IMR-90 (cell line): ENCODE data around the gene RFXANK. TPM values are rescaled to one million over a fixed set of nuclear protein-coding genes. Genes with fewer than 3 reads are reported as not detected.

Experiments used
- ATAC-seq: fragments of 200-7000 bp; cut with Tn5 transposase; 2 replicates; pipeline ENCODE4 v1.9.1; 2020; ENCODE audit warnings: low read depth, mild to moderate bottlenecking, moderate library complexity
- BruUV-seq: library from RNA; stranded (reverse); fragments of 400-500 nt; replicated peaks from 2 replicates; lab custom pipeline; 2021; lab: Mats Ljungman, UMichigan
- CTCF ChIA-PET: fragments of 300-600 bp; formaldehyde crosslinking; extraction: SDS; loops from one replicate; lab custom pipeline; 2021; ENCODE audit warnings: antibody characterized with exemption; lab: Yijun Ruan, JAX
- POLR2A ChIA-PET: fragments of 300-600 bp; sonication (Branson Sonifier 250); formaldehyde crosslinking; loops from one replicate; lab custom pipeline; 2022; ENCODE audit warnings: antibody characterized with exemption; ENCODE audit not compliant: unreplicated experiment; lab: Charles Lee
- DNase-seq: peaks from one replicate; pipeline ENCODE4 v3.0.0; 2013
- H2AFZ ChIP-seq: replicated peaks from 2 replicates; pipeline ENCODE3; 2013; ENCODE audit warnings: low read length, mild to moderate bottlenecking; ENCODE audit not compliant: poor library complexity
- H2AK5ac ChIP-seq: 2 replicates; pipeline ENCODE4 v1.6.1; 2013; ENCODE audit warnings: low read depth, low read length, inconsistent platforms
- H2AK9ac ChIP-seq: replicated peaks from 2 replicates; pipeline ENCODE3; 2013; ENCODE audit warnings: mild to moderate bottlenecking, low read depth, low read length, moderate library complexity; ENCODE audit not compliant: poor library complexity
- H2BK120ac ChIP-seq: 2 replicates; pipeline ENCODE4 v1.6.1; 2013; ENCODE audit warnings: low read depth, low read length, inconsistent platforms
- H2BK15ac ChIP-seq: 3 replicates; pipeline ENCODE4 v1.6.1; 2013; ENCODE audit warnings: low read depth, low read length, inconsistent platforms
- H2BK20ac ChIP-seq: 2 replicates; pipeline ENCODE4 v1.6.1; 2013; ENCODE audit warnings: low read depth, mild to moderate bottlenecking, inconsistent platforms, low read length, moderate library complexity
- H2BK5ac ChIP-seq: 2 replicates; pipeline ENCODE4 v1.6.1; 2013; ENCODE audit warnings: mild to moderate bottlenecking, low read depth, low read length, inconsistent platforms; ENCODE audit not compliant: poor library complexity, severe bottlenecking
- H3K14ac ChIP-seq: replicated peaks from 2 replicates; pipeline ENCODE4 v1.6.1; 2013; ENCODE audit warnings: low read depth, low read length, inconsistent platforms
- H3K18ac ChIP-seq: 2 replicates; pipeline ENCODE4 v1.6.1; 2013; ENCODE audit warnings: low read depth, low read length, control low read depth
- H3K23ac ChIP-seq: 2 replicates; pipeline ENCODE4 v1.6.1; 2013; ENCODE audit warnings: low read depth, low read length, inconsistent platforms
- H3K27ac ChIP-seq: 2 replicates; pipeline ENCODE4 v1.5.1; 2013; ENCODE audit warnings: mild to moderate bottlenecking, control low read depth, low read length; ENCODE audit not compliant: insufficient read depth
- H3K27me3 ChIP-seq: 2 replicates; pipeline ENCODE4 v1.6.1; 2013; ENCODE audit warnings: low read length; ENCODE audit not compliant: control insufficient read depth, insufficient read depth
- H3K36me3 ChIP-seq: 2 replicates; pipeline ENCODE4 v1.6.1; 2013; ENCODE audit warnings: low read length, mixed read lengths; ENCODE audit not compliant: control insufficient read depth, insufficient read depth
- H3K4ac ChIP-seq: 2 replicates; pipeline ENCODE4 v1.6.1; 2013; ENCODE audit warnings: low read depth, low read length, inconsistent platforms
- H3K4me1 ChIP-seq: 2 replicates; pipeline ENCODE4 v1.6.1; 2013; ENCODE audit warnings: low read length, mixed read lengths; ENCODE audit not compliant: control insufficient read depth, insufficient read depth
- H3K4me2 ChIP-seq: 2 replicates; pipeline ENCODE4 v1.6.1; 2013; ENCODE audit warnings: low read depth, mild to moderate bottlenecking, control low read depth, low read length, moderate library complexity
- H3K4me3 ChIP-seq: 2 replicates; pipeline ENCODE4 v1.5.1; 2013; ENCODE audit warnings: low read depth, mild to moderate bottlenecking, control low read depth, low read length, moderate library complexity; ENCODE audit not compliant: insufficient read depth
- H3K56ac ChIP-seq: 2 replicates; pipeline ENCODE4 v1.6.1; 2013; ENCODE audit warnings: low read length, inconsistent platforms; ENCODE audit not compliant: insufficient read depth; ENCODE audit errors: extremely low read depth
- H3K79me1 ChIP-seq, 2 experiments: 2 replicates each; pipeline ENCODE4 v1.6.1; 2013; ENCODE audit warnings: low read length in 2 of 2, inconsistent platforms in 1 of 2, low read depth in 1 of 2
- H3K9ac ChIP-seq: 2 replicates; pipeline ENCODE4 v1.6.1; 2013; ENCODE audit warnings: low read depth, low read length, control low read depth
- H3K9me1 ChIP-seq: 2 replicates; pipeline ENCODE4 v1.6.1; 2013; ENCODE audit warnings: low read length, inconsistent platforms; ENCODE audit not compliant: insufficient read depth
- H3K9me3 ChIP-seq: 2 replicates; pipeline ENCODE4 v1.6.1; 2013; ENCODE audit warnings: low read length; ENCODE audit not compliant: control insufficient read depth, insufficient read depth
- H4K20me1 ChIP-seq: 2 replicates; pipeline ENCODE4 v1.6.1; 2013; ENCODE audit warnings: low read length, inconsistent platforms; ENCODE audit not compliant: insufficient read depth
- H4K5ac ChIP-seq: 2 replicates; pipeline ENCODE4 v1.6.1; 2013; ENCODE audit warnings: mild to moderate bottlenecking, low read depth, low read length, control low read depth
- H4K8ac ChIP-seq, 2 experiments: 2 replicates each; pipeline ENCODE4 v1.6.1; 2013; ENCODE audit warnings: low read depth in 2 of 2, low read length in 2 of 2, control low read depth in 1 of 2, inconsistent platforms in 1 of 2
- H4K91ac ChIP-seq: 2 replicates; pipeline ENCODE4 v1.6.1; 2013; ENCODE audit warnings: low read depth, low read length, inconsistent platforms; ENCODE audit not compliant: insufficient read depth
- BHLHE40 ChIP-seq: fragments of 150-350 bp; IDR thresholded peaks from 2 replicates; pipeline ENCODE4 v1.6.1; 2016; ENCODE audit warnings: mild to moderate bottlenecking, low read depth, low read length
- CEBPB ChIP-seq: IDR thresholded peaks from 2 replicates; pipeline ENCODE4 v1.6.1; 2012; ENCODE audit warnings: low read depth, low read length, improper control_type of control experiment
- CHD1 ChIP-seq: IDR thresholded peaks from 2 replicates; pipeline ENCODE4 v1.6.1; 2012; ENCODE audit warnings: low read depth, low read length, improper control_type of control experiment
- MXI1 ChIP-seq: IDR thresholded peaks from 2 replicates; pipeline ENCODE4 v1.6.1; 2012; ENCODE audit warnings: low read depth, mild to moderate bottlenecking, low read length, moderate library complexity, borderline replicate concordance
- RCOR1 ChIP-seq: IDR thresholded peaks from 2 replicates; pipeline ENCODE4 v1.6.1; 2012; ENCODE audit warnings: mild to moderate bottlenecking, low read length, improper control_type of control experiment; ENCODE audit not compliant: insufficient replicate concordance
- RFX5 ChIP-seq: IDR thresholded peaks from 2 replicates; pipeline ENCODE4 v1.8.0; 2012; ENCODE audit warnings: low read depth, mild to moderate bottlenecking, low read length, moderate library complexity
- SMC3 ChIP-seq: fragments of 150-350 bp; IDR thresholded peaks from 2 replicates; pipeline ENCODE4 v1.6.1; 2016; ENCODE audit warnings: low read depth, mild to moderate bottlenecking, antibody characterized with exemption, low read length, moderate library complexity
- USF2 ChIP-seq: fragments of 150-350 bp; IDR thresholded peaks from 2 replicates; pipeline ENCODE4 v1.6.1; 2017; ENCODE audit warnings: mild to moderate bottlenecking, antibody characterized with exemption, low read length, low read depth
- WGBS, 2 experiments: methylation state at CpG; one replicate each; pipeline versions ENCODE4 v1.1.5 to v1.1.7; 2013; ENCODE audit warnings: missing lambda C conversion rate in 2 of 2; ENCODE audit not compliant: insufficient read length in 1 of 2; ENCODE audit errors: extremely low coverage in 2 of 2; 5-methylcytosine and 5-hydroxymethylcytosine counted together
- dilution Hi-C: fragments of 300-500 bp; cut with HindIII; formaldehyde crosslinking; loops from one replicate; pipeline ENCODE4 v1.14.3; 2018; ENCODE audit warnings: low sequenced_read_pairs; ENCODE audit not compliant: unreplicated experiment
- in situ Hi-C: fragments of 300-500 bp; cut with MboI; formaldehyde crosslinking; loops from 3 replicates; pipeline ENCODE4 v1.14.3; 2019; ENCODE audit warnings: low sequenced_read_pairs, inconsistent platforms, mixed read lengths
- intact Hi-C: fragments of 100-400 bp; cut with micrococcal nuclease; formaldehyde crosslinking; loops from 2 replicates; pipeline ENCODE4 v1.10.0; 2022
- polyA plus RNA-seq, 3 experiments: library from polyadenylated mRNA; depleted of rRNA; stranded (reverse); fragments of >200 nt; gene quantifications; 2 replicates each; pipeline ENCODE4 v1.2.3, GENCODE V29; 2012; ENCODE audit warnings: low replicate concordance in 1 of 3
- total RNA-seq: library from RNA; depleted of rRNA; stranded (reverse); fragments of >200 nt; gene quantifications from 2 replicates; pipeline ENCODE4 v1.2.3, GENCODE V29; 2012
- TF ChIP-seq, protein P1 (sequence below): fragments of 150-350 bp; IDR thresholded peaks from 2 replicates; pipeline ENCODE4 v1.6.1; 2016; ENCODE audit warnings: low read depth, mild to moderate bottlenecking, low read length, moderate library complexity, borderline replicate concordance

Gene RFXANK
- total and polyA plus RNA-seq, 2 of the 4 experiments (the other 2 are of a cell fraction): 68.3 to 97.8 TPM

DNA sequence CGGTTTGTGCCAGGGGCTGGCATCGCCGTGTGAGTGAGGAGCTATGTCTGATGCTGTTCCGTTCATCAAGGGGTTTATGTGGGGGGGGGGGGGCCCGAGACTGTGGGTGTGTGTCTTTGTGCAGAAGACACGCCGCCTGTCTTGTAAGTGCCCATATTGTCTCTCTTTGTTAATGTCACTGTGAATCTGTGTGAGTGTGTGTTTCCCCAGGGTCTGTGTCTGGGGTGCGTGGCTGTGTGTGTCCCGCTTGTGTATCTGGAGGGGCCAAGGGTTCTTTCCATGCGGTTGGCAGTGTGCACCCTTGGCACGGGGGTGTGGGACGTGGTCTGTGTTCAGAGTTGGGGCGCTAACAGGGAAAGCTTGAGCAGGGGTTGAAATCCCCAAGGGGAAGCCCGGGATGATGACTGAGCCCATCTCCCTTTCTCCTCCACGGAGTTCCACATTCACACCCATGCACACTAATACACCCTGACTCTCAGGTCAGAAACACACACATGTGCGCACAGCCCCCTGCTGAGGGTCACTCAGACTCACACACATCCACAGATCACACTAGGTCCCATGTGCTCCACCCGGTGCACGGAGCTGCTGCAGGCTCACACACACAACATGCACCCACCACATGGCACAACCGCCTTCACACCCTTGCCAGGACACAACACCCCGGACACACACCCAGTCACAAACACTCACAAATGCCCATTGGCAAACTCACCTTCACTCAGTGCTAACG, 21.5 kb downstream of the RFXANK start:
- Histone ChIP-seq H4K20me1 (peaks cover 6% of the 10 kb centered on the region; the same call in 1 of the 2 replicates), H2BK120ac (no peak overlapping the region), H3K9me1 (0 out of 2 replicates have a peak, but pooled peaks cover 2% of the 10 kb centered on the region), H3K4me3 (no peak overlapping the region), H3K27me3 (peaks cover 29% of the 10 kb centered on the region), H2AK5ac (no peak overlapping the region), H3K14ac (no peak overlapping the region), H2AFZ (no peak overlapping the region), H3K23ac (no peak overlapping the region), H3K4me2 (no peak overlapping the region), H3K4me1 (no peaks in the 10 kb centered on the region), H3K9ac (no peak overlapping the region), H3K79me1 (no peaks in the 10 kb centered on the region), H2BK15ac (no peak overlapping the region), H3K9me3 (no peaks in the 10 kb centered on the region), H2AK9ac (no peak overlapping the region), H2BK20ac (no peak overlapping the region), H2BK5ac (no peak overlapping the region), H3K56ac (no peak overlapping the region), H4K8ac (no peak overlapping the region), H3K36me3 (no peaks in the 10 kb centered on the region), H3K18ac (no peak overlapping the region), H3K4ac (no peak overlapping the region), H4K5ac (no peak overlapping the region), H3K27ac (no peak overlapping the region), H4K91ac (no peak overlapping the region)
- POLR2A ChIA-PET: no interaction called here
- 33% methylated on average over 5 of the region's 21 CpGs; no CpG with 5 or more reads in 1 of the 2 experiments for WGBS, 2 experiments
- no peak for ATAC-seq
- no peak for TF ChIP-seq SMC3
- no peak for TF ChIP-seq RCOR1
- TF ChIP-seq USF2: no peak
- TF ChIP-seq CHD1: no peak
- TF ChIP-seq MXI1: no peak
- TF ChIP-seq, protein P1, sequence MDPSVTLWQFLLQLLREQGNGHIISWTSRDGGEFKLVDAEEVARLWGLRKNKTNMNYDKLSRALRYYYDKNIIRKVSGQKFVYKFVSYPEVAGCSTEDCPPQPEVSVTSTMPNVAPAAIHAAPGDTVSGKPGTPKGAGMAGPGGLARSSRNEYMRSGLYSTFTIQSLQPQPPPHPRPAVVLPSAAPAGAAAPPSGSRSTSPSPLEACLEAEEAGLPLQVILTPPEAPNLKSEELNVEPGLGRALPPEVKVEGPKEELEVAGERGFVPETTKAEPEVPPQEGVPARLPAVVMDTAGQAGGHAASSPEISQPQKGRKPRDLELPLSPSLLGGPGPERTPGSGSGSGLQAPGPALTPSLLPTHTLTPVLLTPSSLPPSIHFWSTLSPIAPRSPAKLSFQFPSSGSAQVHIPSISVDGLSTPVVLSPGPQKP: no peak
- TF ChIP-seq BHLHE40: no peak
- no peak for TF ChIP-seq CEBPB
- TF ChIP-seq RFX5: no peak
- DNase-seq: no peak
- BruUV-seq: no TSS peak
- CTCF ChIA-PET: no interaction called here
- intact Hi-C loops (no loop called here), dilution Hi-C loops (no loop called here), in situ Hi-C loops (no loop called here)
